GM12892 (cell line): ENCODE data around the gene BRI3BP. TPM values are rescaled to one million over a fixed set of nuclear protein-coding genes. Genes with fewer than 3 reads are reported as not detected.

Experiments
- DNase-seq: peaks from one replicate; pipeline ENCODE4 v3.0.0; 2011; ENCODE audit not compliant: insufficient read length
- FAIRE-seq: peaks from 2 replicates; lab custom pipeline; 2011; peaks lifted over from hg19 to GRCh38; lab: Jason Lieb, UNC
- POLR2A ChIP-seq: IDR thresholded peaks from 2 replicates; pipeline ENCODE4 v1.6.1; 2011; ENCODE audit warnings: low read depth, low read length, control low read depth
- POLR2AphosphoS5 ChIP-seq: IDR thresholded peaks from 2 replicates; pipeline ENCODE4 v1.6.1; 2011; ENCODE audit warnings: low read depth, low read length, control low read depth
- TAF1 ChIP-seq: IDR thresholded peaks from 2 replicates; pipeline ENCODE4 v1.6.1; 2011; ENCODE audit warnings: low read depth, mild to moderate bottlenecking, control low read depth, low read length, borderline replicate concordance
- polyA plus RNA-seq: library from polyadenylated mRNA; unstranded; fragments of >200 nt; gene quantifications from one replicate; pipeline ENCODE4 v1.2.1, GENCODE V29; 2012; ENCODE audit warnings: missing spikeins, inconsistent platforms; ENCODE audit not compliant: missing spikeins

The BRI3BP gene
- 19.7 TPM for polyA plus RNA-seq

- no peak for TF ChIP-seq TAF1
- TF ChIP-seq POLR2A = peak; percentile 60; the same call in 1 of the 2 replicates
- TF ChIP-seq POLR2AphosphoS5 = 0 out of 2 replicates have a peak, but pooled peaks have one; percentile 1
- FAIRE-seq (no peak), DNase-seq (peak; percentile 48)
Observed at GRCh38 chr12:124993626-124994436, at the start of gene BRI3BP. Gene BRI3BP, plus strand, starts transcription at chr12:124993645. Its CDS starts 146 bp downstream, at chr12:124993791.

DNA sequence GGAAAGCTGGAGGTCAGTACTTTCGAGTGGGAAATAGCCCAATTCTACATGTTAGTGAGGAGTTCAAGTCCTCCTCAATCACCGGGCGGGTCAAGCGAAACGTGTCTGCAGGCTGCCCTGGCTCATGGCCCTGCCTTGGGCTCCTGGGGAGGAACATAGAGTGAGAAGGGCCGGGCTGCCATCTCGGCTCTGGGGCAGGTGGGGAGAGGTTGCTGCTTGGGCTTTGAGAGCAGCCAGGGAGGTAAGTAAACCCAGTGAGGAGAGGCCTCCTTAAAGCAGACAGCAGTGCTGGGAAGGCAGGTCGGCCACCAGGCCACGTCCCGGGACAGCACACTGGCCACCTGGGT lies 47.0 kb upstream of the BRI3BP start:
- TF ChIP-seq TAF1 (no peak), POLR2A (no peak), POLR2AphosphoS5 (no peak)

GRCh38 chr12:124947013-124947412 lies 46.4 kb upstream of the BRI3BP start:
- FAIRE-seq (no peak), DNase-seq (no peak)
- TF ChIP-seq POLR2AphosphoS5 (no peak), TAF1 (no peak), POLR2A (no peak)

More for the DNA sequence above, 47.0 kb upstream of the BRI3BP start:
- no peak for FAIRE-seq
- no peak for DNase-seq

DNA sequence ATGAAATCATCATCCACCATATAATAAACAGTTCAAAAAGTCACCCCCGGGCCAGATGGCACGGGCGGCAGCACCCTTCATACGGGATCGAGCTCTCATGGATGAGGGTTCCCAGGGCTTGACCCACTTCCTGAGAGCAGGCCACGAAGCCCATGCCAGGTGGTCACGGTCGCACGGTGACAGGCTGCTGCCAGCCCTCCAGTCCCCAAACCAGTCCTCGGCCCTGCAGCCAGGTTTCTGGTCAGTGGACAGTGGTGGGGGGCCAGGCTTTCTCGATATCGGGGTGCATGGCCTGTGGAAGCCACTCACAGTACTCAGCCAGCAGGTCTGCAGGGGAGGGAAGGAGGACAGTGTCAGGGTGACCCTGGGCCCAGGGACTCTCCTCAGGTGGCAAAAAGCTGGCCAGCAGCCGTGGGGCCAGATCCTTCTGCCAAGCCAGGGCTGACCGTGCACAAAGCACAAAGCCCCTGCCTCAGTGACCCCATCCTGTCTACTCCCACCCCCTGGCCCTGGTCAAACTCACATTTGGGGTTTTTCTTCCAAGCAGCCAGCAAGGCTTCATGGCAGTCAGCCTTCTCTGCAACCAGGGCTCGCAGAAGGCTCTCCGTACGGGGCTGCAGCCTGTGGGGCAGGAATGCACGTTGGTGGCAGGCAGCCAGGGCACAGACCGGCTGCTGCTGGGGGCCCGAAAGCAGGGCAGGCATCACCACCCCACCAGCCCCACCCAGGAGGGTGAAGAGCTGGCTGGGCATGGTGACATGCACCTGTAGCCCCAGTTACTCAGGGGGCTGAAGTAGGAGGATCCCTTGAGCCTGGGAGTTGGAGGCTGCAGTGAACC lies 45.7 kb upstream of the BRI3BP start:
- TF ChIP-seq POLR2A (no peak), POLR2AphosphoS5 (no peak), TAF1 (no peak)
- DNase-seq (no peak), FAIRE-seq (no peak)

- no peak for FAIRE-seq
- DNase-seq = no peak
- TF ChIP-seq POLR2AphosphoS5 (no peak), TAF1 (no peak), POLR2A (no peak)
Observed at GRCh38 chr12:124949066-124949465, 44.4 kb upstream of the BRI3BP start.

DNA sequence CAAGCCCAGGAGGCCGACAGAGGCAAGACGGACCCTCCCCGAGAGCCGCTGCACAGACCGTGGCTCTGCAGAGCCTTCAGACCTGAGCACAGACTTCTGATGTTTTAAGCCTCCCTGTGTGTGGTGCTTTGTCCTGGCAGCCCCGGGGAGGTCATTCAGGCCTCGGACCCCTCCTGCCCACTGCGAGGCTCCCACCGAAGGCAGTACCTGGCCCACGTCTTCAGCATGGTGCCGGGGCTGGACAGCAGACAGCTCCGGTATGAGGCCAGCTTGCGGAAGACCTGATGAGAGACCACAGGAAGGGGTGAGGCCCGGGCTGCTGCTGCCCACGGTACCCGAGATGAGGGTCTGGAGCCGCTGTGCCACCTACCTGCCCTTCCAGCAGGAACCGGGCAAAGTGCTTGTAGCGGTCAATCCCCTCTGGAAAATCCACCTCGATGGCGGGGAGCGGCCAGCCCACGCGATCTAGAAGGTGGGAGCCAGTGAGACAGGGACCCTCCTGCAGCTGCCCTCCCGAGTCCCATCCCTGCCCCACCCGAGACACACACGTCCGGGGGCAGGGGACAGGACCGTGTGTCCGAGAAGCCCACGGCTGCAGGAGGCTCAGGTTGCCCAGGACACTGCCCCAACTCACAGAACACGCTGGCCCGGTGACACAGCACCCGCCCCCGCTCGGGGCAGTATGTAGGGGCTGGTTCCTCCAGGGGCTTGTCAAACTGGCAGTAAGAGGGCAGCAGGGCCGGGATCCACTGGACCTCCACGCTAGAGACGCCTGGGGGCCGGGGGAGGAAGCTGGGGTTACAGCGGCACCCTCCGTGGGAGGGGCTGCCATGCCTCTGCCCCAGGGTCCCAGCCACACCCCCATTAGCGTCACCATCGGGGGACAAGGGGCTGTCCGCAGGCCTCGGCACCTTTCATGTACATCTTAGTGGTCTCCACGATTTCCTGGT lies 43.4 kb upstream of the BRI3BP start:
- DNase-seq = no peak
- TF ChIP-seq TAF1 = no peak
- no peak for TF ChIP-seq POLR2A
- TF ChIP-seq POLR2AphosphoS5 = no peak
- FAIRE-seq = no peak

DNA sequence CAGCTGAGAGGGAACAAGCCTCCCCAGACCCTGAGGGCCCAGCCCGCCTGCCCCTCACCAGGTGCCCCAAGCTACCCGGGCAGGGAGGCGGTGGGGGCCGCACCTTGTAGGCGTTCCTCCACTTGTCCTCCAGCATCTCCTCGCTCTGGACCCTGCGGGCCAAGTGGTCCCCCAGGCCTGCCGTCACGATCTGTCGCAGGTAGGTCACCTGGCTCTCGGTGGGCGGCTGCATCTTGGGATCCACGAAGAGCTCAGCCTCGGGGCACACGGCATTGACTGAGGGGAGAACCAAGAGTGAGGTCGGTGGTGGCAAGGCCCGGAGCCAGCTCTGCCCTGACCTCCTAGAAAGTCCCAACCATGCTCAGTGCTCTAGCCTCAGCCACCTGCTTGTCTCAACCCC lies 41.1 kb upstream of the BRI3BP start:
- FAIRE-seq = no peak
- DNase-seq = no peak
- no peak for TF ChIP-seq TAF1
- no peak for TF ChIP-seq POLR2AphosphoS5
- TF ChIP-seq POLR2A = no peak

- FAIRE-seq (no peak), DNase-seq (no peak)
- TF ChIP-seq POLR2AphosphoS5 (no peak), POLR2A (no peak), TAF1 (no peak)
Observed at GRCh38 chr12:124952801-124953200, 40.6 kb upstream of the BRI3BP start.

- DNase-seq (no peak), FAIRE-seq (no peak)
- no peak for TF ChIP-seq TAF1
- no peak for TF ChIP-seq POLR2A
- TF ChIP-seq POLR2AphosphoS5 = no peak
Observed at GRCh38 chr12:124953689-124954405, 39.6 kb upstream of the BRI3BP start.

GRCh38 chr12:124954771-124955170 lies 38.7 kb upstream of the BRI3BP start:
- DNase-seq (no peak), FAIRE-seq (no peak)
- TF ChIP-seq POLR2AphosphoS5 = no peak
- no peak for TF ChIP-seq POLR2A

DNA sequence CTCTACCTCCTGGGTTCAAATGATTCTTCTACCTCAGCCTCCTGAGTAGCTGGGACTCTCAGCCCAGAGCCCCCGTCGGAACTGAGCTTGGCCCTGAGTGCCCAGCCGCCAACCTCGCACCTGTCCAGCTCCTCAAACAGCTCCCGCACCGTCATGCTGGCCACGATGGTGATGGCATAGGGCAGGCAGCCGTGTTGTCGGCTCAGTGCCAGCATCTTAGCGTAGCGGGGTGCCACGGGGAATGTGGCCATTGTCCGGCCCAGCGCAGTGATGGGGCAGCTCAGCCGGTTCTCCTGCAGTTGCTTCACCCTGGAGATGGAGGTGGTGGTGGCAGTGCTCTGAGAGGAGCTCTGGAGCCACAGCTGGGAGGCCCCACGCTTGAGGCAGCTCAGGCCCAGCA lies 36.9 kb upstream of the BRI3BP start:
- TF ChIP-seq POLR2AphosphoS5 (no peak), TAF1 (no peak), POLR2A (no peak)
- DNase-seq (no peak), FAIRE-seq (no peak)
